HCT116 (cell line): ENCODE measurements around the gene DAGLA. TPM values are rescaled to one million over a fixed set of nuclear protein-coding genes. Genes with fewer than 3 reads are reported as not detected.

Experiments used
- ATAC-seq: fragments of 200-7000 bp; cut with Tn5 transposase; 2 replicates; pipeline ENCODE4 v1.9.1; 2020; ENCODE audit warnings: mild to moderate bottlenecking, moderate library complexity
- BruUV-seq: library from RNA; stranded (reverse); fragments of 400-500 nt; replicated peaks from 2 replicates; lab custom pipeline; 2021; lab: Mats Ljungman, UMichigan
- CTCF ChIA-PET: fragments of 300-600 bp; sonication (Branson Sonifier 250); formaldehyde crosslinking; loops from one replicate; lab custom pipeline; 2021; ENCODE audit warnings: antibody characterized with exemption; lab: Charles Lee
- POLR2A ChIA-PET: fragments of 300-600, 350-600 bp; sonication (Branson Sonifier 250); formaldehyde crosslinking; loops from one replicate; lab custom pipeline; 2021; ENCODE audit warnings: antibody characterized with exemption; lab: Charles Lee
- RAD21 ChIA-PET, 2 experiments: fragments of 300-600 bp; sonication (Branson Sonifier 250); formaldehyde crosslinking; loops; one replicate each; lab custom pipeline; 2023; ENCODE audit warnings: low total read pairs in 2 of 2; ENCODE audit not compliant: uncharacterized antibody in 2 of 2, unreplicated experiment in 2 of 2, low non-redundant PET in 1 of 2; lab: Charles Lee
- DNase-seq: peaks from one replicate; pipeline ENCODE4 v3.0.0-alpha.2; 2010; ENCODE audit warnings: low read depth, low spot score
- H2AFZ ChIP-seq: fragments of 200-600 bp; shearing (Covaris generic), sonication (generic); 2 replicates; pipeline ENCODE4 v1.6.1; 2017; ENCODE audit warnings: low read depth, mixed run types, mixed read lengths, antibody characterized with exemption, low read length; ENCODE audit not compliant: poor library complexity, severe bottlenecking
- H3K27ac ChIP-seq: 2 replicates; pipeline ENCODE4 v1.5.1; 2012; ENCODE audit warnings: low read depth, low read length
- H3K27me3 ChIP-seq: fragments of 200-600 bp; sonication (generic); 2 replicates; pipeline ENCODE4 v1.6.1; 2016; ENCODE audit warnings: mixed run types, low read length, mixed read lengths; ENCODE audit not compliant: insufficient read depth
- H3K36me3 ChIP-seq, 2 experiments: fragments of 200-500 bp in 1 of 2; fragments of 200-600 bp in 1 of 2; sonication (Bioruptor generic) in 1 of 2; sonication (generic) in 1 of 2; 2 replicates each; pipeline versions ENCODE4 v1.5.1 to v1.6.1; 2014 to 2016; ENCODE audit warnings: low read length in 2 of 2, inconsistent platforms in 1 of 2, mixed read lengths in 1 of 2, mixed run types in 1 of 2; ENCODE audit not compliant: insufficient read depth in 2 of 2, control insufficient read depth in 1 of 2
- H3K4me1 ChIP-seq, 2 experiments: fragments of 200-600 bp in 1 of 2; sonication (generic) in 1 of 2; 2 replicates each; pipeline versions ENCODE4 v1.5.1 to v1.6.1; 2012 to 2017; ENCODE audit warnings: low read length in 2 of 2, inconsistent platforms in 1 of 2, mild to moderate bottlenecking in 1 of 2, mixed read lengths in 1 of 2, mixed run types in 1 of 2, moderate library complexity in 1 of 2; ENCODE audit not compliant: insufficient read depth in 2 of 2, control insufficient read depth in 1 of 2
- H3K4me2 ChIP-seq: fragments of 200-600 bp; sonication (generic); 2 replicates; pipeline ENCODE4 v1.6.1; 2017; ENCODE audit warnings: mixed run types, low read length, mixed read lengths
- H3K4me3 ChIP-seq, 2 experiments: fragments of 200-600 bp in 1 of 2; sonication (generic) in 1 of 2; replicated peaks in 1 of 2; 2 replicates each; pipeline ENCODE4 v1.5.1; 2011 to 2016; ENCODE audit warnings: low read length in 2 of 2, control low read depth in 1 of 2, low read depth in 1 of 2, mild to moderate bottlenecking in 1 of 2, mixed read lengths in 1 of 2, mixed run types in 1 of 2
- H3K79me2 ChIP-seq: fragments of 200-600 bp; sonication (generic); 2 replicates; pipeline ENCODE4 v1.6.1; 2017; ENCODE audit warnings: mild to moderate bottlenecking, mixed run types, low read length, moderate library complexity, mixed read lengths; ENCODE audit not compliant: insufficient read depth
- H3K9ac ChIP-seq: fragments of 200-600 bp; sonication (generic); 2 replicates; pipeline ENCODE4 v1.6.1; 2016; ENCODE audit warnings: low read length, mixed read lengths
- H3K9me2 ChIP-seq: fragments of 200-600 bp; sonication (generic), shearing (Covaris generic); 2 replicates; pipeline ENCODE4 v1.6.1; 2017; ENCODE audit warnings: mixed run types, mild to moderate bottlenecking, moderate library complexity; ENCODE audit not compliant: insufficient read depth
- H3K9me3 ChIP-seq, 2 experiments: fragments of 200-500 bp in 1 of 2; fragments of 200-600 bp in 1 of 2; sonication (Bioruptor generic) in 1 of 2; sonication (generic) in 1 of 2; 2 replicates each; pipeline ENCODE4 v1.6.1; 2014 to 2017; ENCODE audit warnings: low read length in 2 of 2, mixed read lengths in 2 of 2, inconsistent platforms in 1 of 2, low read depth in 1 of 2, mild to moderate bottlenecking in 1 of 2, mixed run types in 1 of 2, moderate library complexity in 1 of 2; ENCODE audit not compliant: control insufficient read depth in 1 of 2, insufficient read depth in 1 of 2
- H4K20me1 ChIP-seq: fragments of 200-600 bp; sonication (generic), shearing (Covaris generic); 2 replicates; pipeline ENCODE4 v1.6.1; 2017; ENCODE audit warnings: mixed run types, mild to moderate bottlenecking, moderate library complexity; ENCODE audit not compliant: insufficient read depth
- CBX3 ChIP-seq: IDR thresholded peaks from 2 replicates; pipeline ENCODE4 v1.6.1; 2012; ENCODE audit warnings: low read depth
- EGR1 ChIP-seq: IDR thresholded peaks from 2 replicates; pipeline ENCODE4 v1.6.1; 2012; ENCODE audit warnings: low read depth
- ELF1 ChIP-seq: IDR thresholded peaks from 2 replicates; pipeline ENCODE4 v1.6.1; 2012; ENCODE audit warnings: low read depth, borderline replicate concordance
- EZH2 ChIP-seq: fragments of 200-600 bp; sonication (generic); IDR thresholded peaks from 2 replicates; pipeline ENCODE4 v1.6.1; 2017; ENCODE audit warnings: antibody characterized with exemption, mixed run types
- EZH2phosphoT487 ChIP-seq: fragments of 200-600 bp; IDR thresholded peaks from 2 replicates; pipeline ENCODE4 v1.6.1; 2018; ENCODE audit warnings: antibody characterized with exemption, borderline replicate concordance
- FOSL1 ChIP-seq: IDR thresholded peaks from 2 replicates; pipeline ENCODE4 v1.6.1; 2012; ENCODE audit warnings: low read depth
- JUND ChIP-seq: IDR thresholded peaks from 2 replicates; pipeline ENCODE4 v1.6.1; 2012
- POLR2A ChIP-seq: IDR thresholded peaks from 2 replicates; pipeline ENCODE4 v1.7.0; 2011; ENCODE audit warnings: borderline replicate concordance; ENCODE audit not compliant: insufficient read depth, insufficient read length; ENCODE audit errors: extremely low read depth
- POLR2AphosphoS5 ChIP-seq: IDR thresholded peaks from 2 replicates; pipeline ENCODE4 v1.6.1; 2011; ENCODE audit warnings: mild to moderate bottlenecking, low read depth, low read length, moderate library complexity
- SIN3A ChIP-seq: IDR thresholded peaks from 2 replicates; pipeline ENCODE4 v1.6.1; 2012; ENCODE audit warnings: low read depth
- SP1 ChIP-seq: IDR thresholded peaks from 2 replicates; pipeline ENCODE4 v1.6.1; 2012; ENCODE audit warnings: low read depth
- TCF7L2 ChIP-seq: IDR thresholded peaks from 2 replicates; pipeline ENCODE4 v1.7.0; 2011; ENCODE audit warnings: borderline replicate concordance, inconsistent platforms; ENCODE audit not compliant: insufficient read depth, insufficient read length; ENCODE audit errors: extremely low read depth
- YY1 ChIP-seq: IDR thresholded peaks from 2 replicates; pipeline ENCODE4 v1.6.1; 2011; ENCODE audit warnings: low read length, low read depth, moderate library complexity, mild to moderate bottlenecking; ENCODE audit not compliant: insufficient replicate concordance; ENCODE audit errors: extremely low read depth
- ZFX ChIP-seq: fragments of 450-650 bp; IDR thresholded peaks from 2 replicates; pipeline ENCODE4 v1.6.1; 2017
- intact Hi-C: fragments of 100-400 bp; cut with micrococcal nuclease; formaldehyde crosslinking; loops from 2 replicates; pipeline ENCODE4 v1.10.0; 2022
- total RNA-seq: library from RNA; stranded (reverse); gene quantifications from one replicate; pipeline ENCODE4 v1.2.1, GENCODE V29; 2021; ENCODE audit not compliant: unreplicated experiment
- TF ChIP-seq, protein P1 (sequence below): IDR thresholded peaks from 2 replicates; pipeline ENCODE4 v1.6.1; 2012
- TF ChIP-seq, protein P2 (sequence below): IDR thresholded peaks from 2 replicates; pipeline ENCODE4 v1.6.1; 2012; ENCODE audit warnings: low read depth
- TF ChIP-seq, protein P3 (sequence below): IDR thresholded peaks from 2 replicates; pipeline ENCODE4 v1.6.1; 2011; ENCODE audit warnings: mild to moderate bottlenecking, low read length, moderate library complexity; ENCODE audit not compliant: insufficient replicate concordance; ENCODE audit errors: extremely low read depth

The DAGLA gene
- total RNA-seq, 1 experiment from 2014 or later, result 2.7 TPM

DNA sequence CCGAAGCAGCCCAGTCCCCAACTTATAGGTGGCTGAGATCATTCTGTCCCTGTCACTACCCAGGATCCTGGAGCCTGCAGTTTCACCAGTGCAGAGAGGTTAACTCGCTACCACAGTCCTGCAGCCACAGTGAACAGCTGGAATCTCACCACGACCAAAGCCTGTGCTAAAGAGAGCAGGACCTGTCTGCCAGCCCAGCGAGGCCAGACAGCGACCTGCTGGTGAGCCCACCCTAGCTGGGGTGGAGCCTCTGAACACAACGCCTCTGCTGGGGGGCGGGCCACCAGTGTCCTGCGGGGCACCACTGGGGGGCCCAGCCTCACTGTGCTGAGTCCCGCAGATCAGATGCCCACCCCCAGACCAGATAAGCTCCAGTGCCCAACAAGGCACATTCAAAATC is 33.3 kb downstream of the DAGLA start:
- no peaks in the 10 kb centered on the region for H3K79me2 ChIP-seq
- H3K4me1 ChIP-seq, result peaks cover 0 to 7% of the 10 kb centered on the region in 2 experiments; a peak in 1 of 4 replicates
- no peak overlapping the region for H3K4me3 ChIP-seq
- no peaks in the 10 kb centered on the region for H3K27me3 ChIP-seq
- ChIA-PET CTCF (interaction anchor here (0.7 kb wide), 1 partner anchor 20 kb away, joined by 3 read pairs; no protein-coding TSS in a partner anchor), POLR2A (no interaction called here), RAD21 (no interaction called here)
- DNase-seq, result no peak
- no peak for ATAC-seq
- H3K9me3 ChIP-seq, result no peaks in the 10 kb centered on the region
- BruUV-seq, result no TSS peak
- H2AFZ ChIP-seq, result no peak overlapping the region
- H3K27ac ChIP-seq, result no peak overlapping the region
- H3K4me2 ChIP-seq, result no peak overlapping the region
- intact Hi-C loops, result no loop called here
- H3K9me2 ChIP-seq, result no peaks in the 10 kb centered on the region
- no peak overlapping the region for H3K9ac ChIP-seq
- TF ChIP-seq JUND (no peak), POLR2AphosphoS5 (no peak), ELF1 (no peak), SP1 (no peak), EGR1 (no peak), EZH2 (no peak), YY1 (no peak), CBX3 (no peak), SIN3A (no peak), POLR2A (no peak), FOSL1 (no peak), TCF7L2 (no peak)
- TF ChIP-seq, protein P1, sequence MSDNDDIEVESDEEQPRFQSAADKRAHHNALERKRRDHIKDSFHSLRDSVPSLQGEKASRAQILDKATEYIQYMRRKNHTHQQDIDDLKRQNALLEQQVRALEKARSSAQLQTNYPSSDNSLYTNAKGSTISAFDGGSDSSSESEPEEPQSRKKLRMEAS, result no peak
- TF ChIP-seq, all 23 proteins: peak for 0
- no peaks in the 10 kb centered on the region for H3K36me3 ChIP-seq
- H4K20me1 ChIP-seq, result no peaks in the 10 kb centered on the region

DNA sequence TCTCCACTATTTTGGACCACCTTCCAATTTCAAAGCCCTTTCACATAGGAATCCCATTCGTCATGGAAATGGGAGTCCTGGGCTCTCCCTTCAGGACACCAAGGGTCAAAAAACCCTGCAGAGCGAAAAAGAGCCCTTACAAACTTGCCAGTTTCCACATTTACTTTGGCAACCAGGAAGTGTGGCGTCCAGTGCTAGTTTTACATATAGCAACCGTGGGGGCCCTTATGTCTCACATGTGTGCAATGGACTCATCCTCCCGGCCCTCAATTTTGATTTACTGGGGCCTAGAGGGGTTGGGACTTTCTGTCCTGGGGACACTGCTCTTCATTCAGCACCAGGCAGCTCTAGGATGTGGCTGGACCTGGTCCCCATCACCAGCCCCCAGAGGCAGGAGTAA is 33.7 kb downstream of the DAGLA start:
- no TSS peak for BruUV-seq
- H3K9me3 ChIP-seq, result no peaks in the 10 kb centered on the region
- no peak overlapping the region for H3K4me2 ChIP-seq
- H3K9ac ChIP-seq, result no peak overlapping the region
- DNase-seq (no peak), ATAC-seq (no peak)
- no peaks in the 10 kb centered on the region for H3K9me2 ChIP-seq
- no peaks in the 10 kb centered on the region for H3K27me3 ChIP-seq
- H3K27ac ChIP-seq, result no peak overlapping the region
- CTCF ChIA-PET, result no interaction called here
- POLR2A ChIA-PET, result no interaction called here
- intact Hi-C loops, result no loop called here
- no peaks in the 10 kb centered on the region for H3K79me2 ChIP-seq
- peaks cover 0 to 7% of the 10 kb centered on the region in 2 experiments; a peak in 1 of 4 replicates for H3K4me1 ChIP-seq
- H3K4me3 ChIP-seq, result no peak overlapping the region
- RAD21 ChIA-PET, result no interaction called here
- no peak overlapping the region for H2AFZ ChIP-seq
- no peaks in the 10 kb centered on the region for H4K20me1 ChIP-seq
- H3K36me3 ChIP-seq, result no peaks in the 10 kb centered on the region
- TF ChIP-seq, protein P2, sequence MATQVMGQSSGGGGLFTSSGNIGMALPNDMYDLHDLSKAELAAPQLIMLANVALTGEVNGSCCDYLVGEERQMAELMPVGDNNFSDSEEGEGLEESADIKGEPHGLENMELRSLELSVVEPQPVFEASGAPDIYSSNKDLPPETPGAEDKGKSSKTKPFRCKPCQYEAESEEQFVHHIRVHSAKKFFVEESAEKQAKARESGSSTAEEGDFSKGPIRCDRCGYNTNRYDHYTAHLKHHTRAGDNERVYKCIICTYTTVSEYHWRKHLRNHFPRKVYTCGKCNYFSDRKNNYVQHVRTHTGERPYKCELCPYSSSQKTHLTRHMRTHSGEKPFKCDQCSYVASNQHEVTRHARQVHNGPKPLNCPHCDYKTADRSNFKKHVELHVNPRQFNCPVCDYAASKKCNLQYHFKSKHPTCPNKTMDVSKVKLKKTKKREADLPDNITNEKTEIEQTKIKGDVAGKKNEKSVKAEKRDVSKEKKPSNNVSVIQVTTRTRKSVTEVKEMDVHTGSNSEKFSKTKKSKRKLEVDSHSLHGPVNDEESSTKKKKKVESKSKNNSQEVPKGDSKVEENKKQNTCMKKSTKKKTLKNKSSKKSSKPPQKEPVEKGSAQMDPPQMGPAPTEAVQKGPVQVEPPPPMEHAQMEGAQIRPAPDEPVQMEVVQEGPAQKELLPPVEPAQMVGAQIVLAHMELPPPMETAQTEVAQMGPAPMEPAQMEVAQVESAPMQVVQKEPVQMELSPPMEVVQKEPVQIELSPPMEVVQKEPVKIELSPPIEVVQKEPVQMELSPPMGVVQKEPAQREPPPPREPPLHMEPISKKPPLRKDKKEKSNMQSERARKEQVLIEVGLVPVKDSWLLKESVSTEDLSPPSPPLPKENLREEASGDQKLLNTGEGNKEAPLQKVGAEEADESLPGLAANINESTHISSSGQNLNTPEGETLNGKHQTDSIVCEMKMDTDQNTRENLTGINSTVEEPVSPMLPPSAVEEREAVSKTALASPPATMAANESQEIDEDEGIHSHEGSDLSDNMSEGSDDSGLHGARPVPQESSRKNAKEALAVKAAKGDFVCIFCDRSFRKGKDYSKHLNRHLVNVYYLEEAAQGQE, result no peak
- TF ChIP-seq FOSL1, result no peak
- no peak for TF ChIP-seq CBX3
- no peak for TF ChIP-seq EZH2
- no peak for TF ChIP-seq ZFX
- no peak for TF ChIP-seq YY1
- TF ChIP-seq, protein P3, sequence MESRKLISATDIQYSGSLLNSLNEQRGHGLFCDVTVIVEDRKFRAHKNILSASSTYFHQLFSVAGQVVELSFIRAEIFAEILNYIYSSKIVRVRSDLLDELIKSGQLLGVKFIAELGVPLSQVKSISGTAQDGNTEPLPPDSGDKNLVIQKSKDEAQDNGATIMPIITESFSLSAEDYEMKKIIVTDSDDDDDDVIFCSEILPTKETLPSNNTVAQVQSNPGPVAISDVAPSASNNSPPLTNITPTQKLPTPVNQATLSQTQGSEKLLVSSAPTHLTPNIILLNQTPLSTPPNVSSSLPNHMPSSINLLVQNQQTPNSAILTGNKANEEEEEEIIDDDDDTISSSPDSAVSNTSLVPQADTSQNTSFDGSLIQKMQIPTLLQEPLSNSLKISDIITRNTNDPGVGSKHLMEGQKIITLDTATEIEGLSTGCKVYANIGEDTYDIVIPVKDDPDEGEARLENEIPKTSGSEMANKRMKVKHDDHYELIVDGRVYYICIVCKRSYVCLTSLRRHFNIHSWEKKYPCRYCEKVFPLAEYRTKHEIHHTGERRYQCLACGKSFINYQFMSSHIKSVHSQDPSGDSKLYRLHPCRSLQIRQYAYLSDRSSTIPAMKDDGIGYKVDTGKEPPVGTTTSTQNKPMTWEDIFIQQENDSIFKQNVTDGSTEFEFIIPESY, result no peak
- TF ChIP-seq EZH2phosphoT487, result no peak
- no peak for TF ChIP-seq TCF7L2
